Stimulated activated CD8-positive, alpha-beta memory T cell treated with anti-CD3 and anti-CD28 coated beads, Interleukin-7, amount 100 ng/mL, for 24 hours (primary cell): ENCODE results near the gene EPB41L2.

Experiments used
- DNase-seq: peaks from one replicate; pipeline ENCODE4 v3.0.0-alpha.2; 2020; ENCODE audit warnings: low read depth

EPB41L2 gene

DNA sequence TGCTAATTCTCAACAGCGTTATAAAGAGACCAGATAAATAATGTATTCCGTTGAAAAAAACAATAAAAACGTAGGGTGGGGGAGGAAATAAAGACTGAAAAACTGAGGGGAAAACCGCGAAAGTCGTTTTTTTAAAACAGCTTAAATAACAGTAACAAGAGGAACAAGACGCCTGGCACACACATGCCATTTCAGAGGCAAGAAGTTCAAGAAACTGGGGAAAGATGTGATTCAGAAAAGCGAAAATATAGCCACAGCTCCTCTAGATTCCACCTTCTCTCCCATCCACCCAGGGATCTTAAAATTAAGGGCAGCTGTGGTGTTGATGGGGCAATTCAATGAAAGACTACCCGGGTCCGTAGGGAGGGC lies 1.3 kb downstream of the EPB41L2 start:
- DNase-seq = no peak

DNA sequence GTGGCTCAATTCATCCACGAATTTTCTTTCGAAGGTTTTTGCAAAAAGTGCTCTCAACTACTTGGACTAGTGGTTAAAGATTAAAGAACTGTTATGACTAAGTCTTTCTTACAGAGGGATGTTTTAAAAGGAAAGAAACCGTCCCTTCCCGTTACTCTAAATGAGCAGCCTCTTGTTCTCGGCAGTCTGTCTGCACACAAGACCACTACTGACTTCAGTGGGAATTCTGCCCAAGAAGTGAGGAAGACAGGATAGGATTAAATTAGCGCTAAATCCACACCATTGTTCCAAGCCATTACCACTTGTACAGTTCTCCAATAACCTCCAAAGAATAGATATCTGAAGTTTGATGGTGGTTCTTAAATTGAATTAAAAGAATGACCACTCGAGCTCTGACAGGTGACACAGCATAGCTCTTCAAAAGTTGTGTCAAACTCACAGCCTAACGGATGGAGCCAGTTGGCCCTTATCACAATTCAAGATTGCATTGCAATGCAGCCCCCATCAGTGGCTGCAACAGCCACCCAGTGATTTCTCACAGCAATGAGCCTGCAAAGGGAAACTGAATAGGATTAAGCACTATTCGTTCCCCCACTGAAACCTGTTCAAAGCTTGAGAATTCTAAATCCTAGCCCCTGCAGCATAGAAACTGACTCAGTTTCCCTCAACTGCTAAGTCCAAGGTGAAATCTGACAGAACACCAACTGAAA lies 1.8 kb downstream of the EPB41L2 start:
- no peak for DNase-seq

DNA sequence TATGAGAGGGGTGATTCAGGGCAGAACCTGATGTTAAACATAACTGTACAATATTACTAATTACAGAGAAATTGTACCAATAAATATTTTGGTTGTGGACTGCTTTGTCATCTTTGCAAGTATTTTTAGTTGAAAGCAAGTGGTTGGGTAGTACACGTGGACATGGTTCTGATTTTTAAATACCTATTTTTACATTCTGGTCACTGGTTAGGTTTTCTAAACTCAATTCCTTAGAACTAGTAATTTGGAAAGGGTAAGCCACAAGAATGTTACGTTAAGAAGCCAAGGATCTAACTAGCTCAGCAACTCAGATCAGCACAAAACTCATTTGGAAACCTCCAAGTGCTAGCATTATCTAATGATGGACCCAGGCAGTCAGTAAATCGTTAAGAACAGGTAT lies 2.7 kb downstream of the EPB41L2 start:
- DNase-seq = no peak

DNA sequence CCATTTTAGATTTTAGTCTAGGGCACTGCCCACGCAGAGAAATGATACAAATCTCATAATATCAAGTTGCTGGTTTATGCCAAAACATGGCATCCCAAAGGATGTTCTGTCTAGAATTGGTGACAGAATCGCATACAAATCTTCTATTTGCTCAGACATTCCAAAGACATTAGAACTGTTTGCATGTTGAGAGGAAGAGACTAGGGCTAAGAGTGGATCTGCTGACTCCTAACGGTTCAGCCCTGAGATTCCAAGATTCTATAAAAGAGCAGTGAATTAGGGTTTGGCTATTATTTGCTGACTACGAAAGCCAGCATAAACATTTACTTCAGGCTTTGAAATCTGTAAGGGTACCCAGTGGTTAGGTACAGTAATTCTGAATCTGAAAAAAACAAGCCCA lies 3.6 kb downstream of the EPB41L2 start:
- DNase-seq = no peak

DNA sequence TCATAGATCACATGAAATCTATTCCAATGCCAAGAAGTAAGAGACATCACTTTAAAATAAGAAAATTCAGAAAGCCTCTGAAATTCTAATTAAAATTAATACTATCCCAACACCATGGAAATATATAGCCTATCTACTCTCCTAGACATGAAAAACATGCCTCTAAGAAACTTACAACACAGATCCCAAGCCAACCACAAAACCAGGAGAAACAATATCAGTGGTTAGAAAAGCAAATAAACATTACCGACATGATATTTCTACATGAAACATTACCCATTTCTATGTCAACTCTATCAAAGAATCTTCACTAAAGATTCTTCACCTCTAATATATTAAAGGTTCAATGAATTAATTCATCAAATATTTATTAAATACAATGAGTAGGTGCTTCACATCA lies 4.8 kb downstream of the EPB41L2 start:
- DNase-seq = no peak

DNA sequence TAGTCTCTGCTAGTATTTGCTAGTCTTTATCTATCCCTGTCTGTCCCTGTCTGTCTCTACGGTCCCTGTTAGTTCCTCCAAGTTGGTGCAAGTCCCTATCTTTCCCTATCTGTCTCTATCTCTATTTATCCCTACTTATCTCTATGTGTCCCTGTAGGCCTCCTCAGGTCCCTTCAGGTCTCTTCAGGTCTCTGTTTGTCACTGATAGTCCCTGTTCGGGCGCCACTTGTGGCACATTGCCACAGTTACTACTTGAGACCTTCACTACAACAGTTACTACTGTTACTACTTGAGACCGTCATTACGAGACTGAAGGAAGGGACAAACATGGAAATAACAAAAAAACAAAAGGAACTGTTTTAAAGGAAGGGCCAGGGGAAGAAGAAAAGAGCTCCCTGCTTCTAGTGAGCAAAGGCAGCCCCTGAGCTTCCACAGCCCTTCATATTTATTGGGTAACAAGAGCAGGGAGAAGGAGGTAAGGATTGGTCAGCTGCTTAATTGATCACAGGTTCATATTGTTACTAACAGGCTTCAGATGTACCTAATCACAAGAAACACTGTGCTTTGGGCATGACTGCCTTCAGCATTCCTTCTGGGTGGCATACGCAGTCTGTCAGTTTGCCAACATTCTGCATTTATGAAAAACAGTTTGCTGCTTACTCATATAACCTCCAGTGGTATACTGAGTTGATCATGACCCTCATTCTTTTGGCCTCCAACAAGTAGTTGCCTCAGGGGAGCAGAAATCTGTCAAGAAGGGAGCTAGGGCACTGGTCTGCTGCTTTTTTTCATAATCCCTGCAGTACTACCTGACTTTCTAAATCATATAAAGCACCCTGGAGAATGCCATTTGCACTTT lies 8.4 kb downstream of the EPB41L2 start:
- no peak for DNase-seq

DNA sequence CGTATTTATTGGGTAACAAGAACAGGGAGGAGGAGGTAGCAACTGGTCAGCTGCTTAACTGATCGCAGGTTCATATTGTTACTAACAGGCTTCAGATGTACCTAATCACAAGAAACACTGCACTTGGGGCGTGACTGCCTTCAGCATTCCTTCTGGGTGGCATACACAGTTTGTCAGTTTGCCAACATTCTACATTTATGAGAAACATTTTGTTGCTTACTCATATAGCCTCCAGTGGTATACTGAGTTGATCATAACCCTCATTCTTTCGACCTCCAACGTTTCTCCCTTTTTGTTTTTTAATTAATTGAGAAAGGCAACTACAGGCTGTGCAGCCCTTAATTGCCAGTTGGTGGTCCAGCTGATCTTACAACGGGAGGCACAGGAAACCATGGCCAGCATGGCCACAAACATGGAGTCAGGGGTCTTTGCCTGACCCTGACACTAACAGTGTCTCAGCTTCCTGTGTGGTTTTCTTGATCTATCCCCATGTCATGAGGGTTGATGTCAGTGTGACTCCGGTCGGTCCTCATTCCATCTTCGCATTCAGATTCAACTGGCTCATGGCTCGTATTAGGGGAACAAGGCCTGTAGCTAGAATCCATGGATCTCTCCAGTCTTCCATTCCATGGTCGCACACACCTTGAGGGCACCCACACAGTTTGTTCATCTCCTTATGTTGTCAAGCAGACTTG lies 9.4 kb downstream of the EPB41L2 start:
- DNase-seq = no peak

DNA sequence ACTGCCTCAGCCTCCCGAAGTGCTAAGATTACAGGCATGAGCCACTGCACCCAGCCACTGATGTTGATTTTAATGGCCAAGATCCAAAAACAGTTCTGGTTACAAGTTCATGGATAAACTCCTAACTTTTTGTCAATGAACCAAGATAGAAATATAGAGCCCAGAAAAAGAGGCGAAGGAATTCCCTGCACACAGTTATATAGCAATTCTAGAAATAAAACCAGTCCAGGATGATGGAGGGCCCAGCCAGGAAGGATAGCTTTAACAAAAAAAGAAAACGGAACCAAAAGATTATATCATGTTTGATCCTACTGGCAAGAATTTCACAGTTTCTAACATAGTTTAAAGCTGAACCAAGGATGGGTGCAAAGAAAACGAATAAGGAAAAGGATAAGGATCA lies 10.9 kb downstream of the EPB41L2 start:
- DNase-seq = no peak

DNA sequence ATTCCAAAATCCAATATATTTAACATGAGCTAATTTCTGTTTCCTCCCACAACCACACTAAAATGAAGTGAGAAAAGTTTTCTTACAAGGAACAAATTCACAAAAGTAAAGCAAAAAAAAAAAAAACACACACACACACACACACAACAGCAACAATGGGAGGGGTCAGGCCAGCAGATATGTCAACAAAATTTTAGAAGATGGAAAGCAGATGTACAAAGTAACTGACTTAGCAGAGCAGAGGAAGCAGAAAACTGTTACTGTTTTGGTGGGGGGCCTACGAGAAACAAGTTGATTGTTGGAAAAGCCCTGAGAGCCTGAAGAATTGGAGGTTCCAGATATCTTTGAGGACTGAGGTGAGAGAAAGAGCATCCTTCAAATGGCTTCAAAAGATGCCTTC lies 11.7 kb downstream of the EPB41L2 start:
- DNase-seq = no peak

DNA sequence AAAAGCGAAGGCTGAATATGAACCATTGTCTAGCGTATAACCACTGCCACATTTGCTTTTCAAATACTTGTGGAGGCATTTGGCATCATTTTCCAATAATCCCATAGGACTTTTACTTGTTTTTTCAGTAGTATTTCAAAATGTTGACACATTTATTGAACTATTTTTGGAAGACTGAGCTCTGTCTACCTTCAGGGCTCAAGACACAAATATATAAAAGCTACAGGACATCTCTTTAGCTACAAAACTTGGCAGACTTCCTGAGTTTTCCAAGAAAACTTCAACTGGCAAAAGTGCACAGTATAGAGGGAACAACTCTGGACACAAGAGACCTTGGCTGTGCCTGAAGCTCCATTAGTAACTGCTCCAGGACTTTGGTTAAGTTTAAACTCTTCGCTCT lies 13.4 kb downstream of the EPB41L2 start:
- DNase-seq = no peak

DNA sequence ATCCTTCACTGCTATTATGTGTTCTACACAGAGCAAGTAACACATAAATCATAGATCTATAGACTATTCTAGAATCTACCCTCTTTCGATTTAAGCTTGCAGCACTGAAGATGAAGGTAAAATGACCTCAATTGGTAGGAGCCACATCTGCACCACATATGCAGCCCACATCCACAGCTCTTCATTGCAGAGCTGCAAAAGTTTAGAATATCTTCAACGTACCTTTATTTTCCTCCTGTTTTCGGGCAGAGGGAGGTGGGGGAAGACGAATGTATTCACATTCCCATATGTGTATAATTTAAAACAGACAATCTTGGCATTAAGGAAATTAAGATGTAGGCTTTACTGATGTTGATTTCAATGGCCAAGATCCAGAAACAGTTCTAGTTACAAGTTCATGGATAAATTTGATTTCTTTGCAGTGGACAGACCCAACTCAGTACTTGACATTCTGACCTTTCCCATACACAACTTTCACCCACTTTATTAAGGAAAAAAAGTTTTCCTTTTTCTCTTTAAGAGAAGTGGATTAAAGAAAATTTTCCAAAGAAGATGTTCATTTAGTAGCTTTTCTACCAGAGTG lies 14.0 kb downstream of the EPB41L2 start:
- DNase-seq = no peak

DNA sequence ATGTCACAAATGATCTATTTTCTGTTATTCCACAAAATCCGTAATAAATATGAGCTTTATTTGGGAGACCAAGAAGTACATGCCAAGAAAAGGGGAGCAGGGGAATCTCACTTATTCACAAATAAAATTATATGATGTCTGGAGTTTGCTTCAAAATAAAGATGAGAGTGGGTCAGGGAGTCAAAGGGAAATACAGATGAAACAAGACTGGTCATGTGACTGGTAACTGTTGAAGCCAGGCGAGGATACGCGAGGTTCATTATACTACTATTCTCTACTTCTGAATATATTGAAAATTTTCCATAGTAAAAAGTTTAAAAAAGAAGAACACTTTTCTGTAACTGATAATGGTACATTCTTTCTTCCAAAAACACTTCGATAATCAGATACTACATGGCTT lies 14.6 kb downstream of the EPB41L2 start:
- DNase-seq = no peak

DNA sequence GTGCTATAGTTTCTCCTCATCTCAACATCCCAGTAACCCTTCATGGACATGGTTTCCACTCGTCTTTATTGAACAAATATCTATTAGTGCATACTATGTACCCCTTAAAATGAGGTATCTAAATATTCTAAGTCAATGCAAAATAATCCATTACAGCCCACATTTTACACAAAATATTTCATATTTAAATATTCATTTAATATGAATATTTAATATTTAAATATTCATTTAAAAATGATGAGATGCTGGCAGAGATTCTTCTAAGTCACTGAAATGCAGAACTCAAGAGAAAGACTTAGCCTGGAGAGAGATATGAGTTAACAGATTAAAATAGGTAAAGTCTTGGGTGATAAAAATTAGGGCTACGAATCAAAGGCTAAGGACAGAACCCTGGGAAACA lies 17.9 kb downstream of the EPB41L2 start:
- DNase-seq = no peak

DNA sequence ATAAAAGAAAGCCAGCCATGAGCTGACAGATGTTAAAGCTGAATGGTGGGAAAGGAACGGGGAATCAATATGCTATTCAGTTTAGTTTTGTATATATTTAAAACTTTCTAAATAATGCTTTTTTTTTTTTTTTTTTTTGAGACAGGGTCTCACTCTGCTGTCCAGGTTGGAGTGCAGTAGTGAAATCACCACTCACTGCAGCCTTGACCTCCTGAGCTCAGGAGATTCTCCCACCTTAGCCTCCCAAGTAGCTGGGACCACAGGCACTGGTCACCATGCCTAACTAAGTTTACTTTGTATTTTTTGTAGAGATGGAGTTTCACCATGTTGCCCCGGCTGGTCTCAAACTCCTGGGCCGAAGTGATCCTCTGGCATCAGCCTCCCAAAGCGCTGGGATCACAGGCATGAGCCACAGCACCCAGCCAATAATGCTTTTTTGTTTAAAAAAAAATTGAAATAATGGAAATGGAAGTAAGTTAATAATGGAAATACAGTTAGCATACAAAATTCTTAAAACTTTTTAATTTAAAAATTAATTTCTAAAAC lies 19.1 kb downstream of the EPB41L2 start:
- DNase-seq = no peak

DNA sequence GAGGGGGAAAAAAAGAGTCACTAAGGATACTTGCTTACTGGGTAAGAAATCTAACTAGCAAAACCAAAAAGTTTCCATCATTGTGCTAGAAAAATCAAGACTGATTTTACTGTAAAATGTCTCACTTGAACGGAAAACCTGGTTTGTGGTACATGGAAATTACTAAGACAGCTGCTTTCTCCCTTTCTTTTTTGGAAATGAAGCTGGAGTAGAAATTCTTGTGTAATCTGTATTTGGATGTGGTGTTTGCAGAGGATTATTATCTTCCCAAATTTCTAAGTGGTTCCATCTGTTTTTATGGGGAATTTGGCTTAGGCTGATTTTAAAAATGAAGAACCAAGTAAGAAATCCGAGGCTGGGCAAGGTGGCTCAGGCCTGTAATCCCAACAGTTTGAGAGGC lies 20.4 kb downstream of the EPB41L2 start:
- no peak for DNase-seq

DNA sequence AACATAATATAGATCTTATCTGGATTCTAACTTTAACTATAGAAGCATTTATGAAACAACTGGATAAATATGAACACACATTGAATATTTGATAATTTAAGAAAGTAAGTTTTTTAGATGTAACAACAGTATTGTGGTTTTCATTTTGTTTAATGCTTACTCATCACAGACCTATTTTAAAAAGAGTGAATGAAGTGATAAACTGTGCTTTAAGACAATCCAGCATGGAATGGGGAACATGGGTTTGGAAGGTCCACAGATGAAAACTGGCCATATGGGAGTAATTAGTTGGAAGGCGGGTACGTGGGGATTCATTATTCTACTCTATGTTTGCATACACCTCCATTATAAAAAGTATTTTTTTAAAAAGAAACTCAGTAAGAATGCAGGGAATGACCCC lies 21.2 kb downstream of the EPB41L2 start:
- DNase-seq = no peak

DNA sequence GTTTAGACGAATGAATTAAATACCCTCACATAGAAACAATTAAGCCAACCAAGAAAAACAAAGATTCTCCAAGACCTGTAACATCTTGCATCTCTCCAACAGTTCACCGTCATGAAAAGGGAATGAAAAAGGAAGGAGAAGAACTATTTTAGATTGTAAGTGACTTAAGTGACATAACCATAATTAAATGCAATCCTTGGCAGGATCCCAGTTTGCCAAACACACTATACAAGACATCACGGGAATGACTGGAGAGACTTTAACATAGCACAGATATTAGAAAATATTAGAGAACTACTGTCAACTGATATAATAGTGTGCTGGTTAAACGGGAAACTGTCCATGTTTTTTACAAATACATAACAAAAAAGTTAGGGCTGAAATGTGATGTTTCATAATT lies 22.2 kb downstream of the EPB41L2 start:
- DNase-seq = no peak

DNA sequence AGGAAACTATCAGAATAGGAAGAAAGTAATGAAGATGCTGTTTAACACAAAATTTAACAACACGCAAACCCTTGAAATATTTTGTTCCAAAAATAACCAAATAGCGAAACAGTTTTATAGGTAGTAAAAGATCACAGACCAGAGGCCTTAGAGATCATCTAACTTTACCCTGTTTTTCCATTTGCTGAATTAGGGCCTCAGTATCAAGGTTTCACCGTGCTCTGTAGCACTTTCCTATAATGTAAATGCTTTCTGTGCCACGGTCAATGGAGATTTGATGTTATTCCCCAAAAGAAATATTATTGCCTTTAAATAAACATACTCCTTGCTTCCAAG lies 23.7 kb downstream of the EPB41L2 start:
- no peak for DNase-seq

DNA sequence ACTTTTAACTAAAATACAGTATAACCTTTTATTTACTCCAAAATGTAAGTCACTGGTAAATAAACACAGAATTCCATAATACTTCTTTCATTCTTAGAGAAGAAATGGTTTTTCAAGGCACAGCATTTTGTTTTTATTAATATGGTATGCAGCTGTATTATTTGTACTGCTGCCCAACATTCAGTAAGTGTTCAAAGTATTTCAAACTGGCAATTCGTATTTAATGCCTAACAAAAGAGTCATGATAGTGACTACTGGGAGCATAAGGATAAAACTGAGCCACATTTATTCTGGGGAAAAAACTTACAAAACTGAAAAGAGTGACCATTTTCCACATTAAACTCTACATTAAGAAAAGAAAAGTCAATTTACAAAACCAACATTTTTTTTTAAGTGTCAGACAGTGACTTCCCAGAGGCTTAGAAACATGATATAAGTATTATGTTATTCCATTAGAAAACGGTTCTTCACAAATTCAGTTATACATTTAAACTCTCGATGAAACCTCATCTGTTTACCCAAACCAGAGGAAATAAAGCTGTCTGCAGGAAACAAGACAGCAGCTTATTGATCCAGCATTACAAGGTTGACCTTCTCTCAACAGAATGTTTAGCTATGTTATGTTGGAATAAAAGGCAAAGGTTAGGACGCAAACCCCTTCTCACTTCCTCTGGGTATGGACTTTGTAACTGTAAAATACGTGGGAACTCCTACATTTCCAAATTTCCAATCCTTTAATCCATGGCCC lies 24.3 kb downstream of the EPB41L2 start:
- no peak for DNase-seq

DNA sequence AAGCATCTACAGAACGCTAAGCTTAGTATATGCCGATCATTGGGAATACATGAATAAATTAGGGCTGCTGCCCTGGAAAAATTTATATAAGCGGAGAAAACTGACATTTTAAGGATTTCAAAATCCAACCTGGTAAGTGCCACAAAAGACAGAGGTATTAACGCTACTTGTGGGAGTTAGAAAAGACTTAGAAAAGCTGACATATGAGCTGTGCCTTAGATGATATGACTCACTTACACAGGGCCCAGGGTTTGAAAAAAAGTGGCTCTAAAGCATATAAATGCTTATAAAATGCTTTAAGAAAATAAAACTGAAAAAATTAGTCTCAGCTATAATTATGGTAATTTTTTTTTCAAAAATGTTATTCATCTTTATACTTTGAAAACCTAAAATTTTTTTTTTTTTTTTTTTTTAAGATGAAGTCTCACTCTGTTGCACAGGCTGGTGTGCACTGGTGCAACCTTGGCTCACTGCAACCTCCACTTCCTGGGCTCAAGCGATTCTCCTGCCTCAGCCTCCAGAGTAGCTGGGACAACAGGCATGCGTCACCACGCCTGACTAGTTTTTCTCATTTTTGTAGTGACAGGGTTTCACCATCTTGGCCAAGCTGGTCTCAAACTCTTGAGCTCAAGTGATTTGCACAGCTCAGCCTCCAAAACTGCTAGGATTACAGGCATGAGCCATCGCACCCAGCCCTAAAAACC lies 25.7 kb downstream of the EPB41L2 start:
- DNase-seq = no peak

DNA sequence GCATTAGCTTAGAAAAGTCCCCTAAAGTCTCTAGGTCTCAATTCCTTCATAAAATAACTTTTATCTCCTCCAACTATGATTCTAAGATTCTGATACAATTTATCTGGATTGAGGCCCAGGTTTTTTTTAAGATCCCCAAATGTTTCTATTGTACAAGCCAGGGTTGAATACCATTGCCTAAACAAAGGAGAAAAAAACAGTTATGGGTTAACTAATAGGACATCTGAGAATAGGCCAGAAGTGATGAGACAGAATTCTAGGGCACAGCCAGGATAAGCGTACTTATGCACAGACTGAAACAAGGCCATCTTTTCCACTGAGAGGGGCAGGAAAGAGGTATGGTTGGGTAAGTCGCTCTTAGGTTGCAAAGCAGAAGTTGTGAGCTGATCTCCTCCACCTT lies 26.4 kb downstream of the EPB41L2 start:
- no peak for DNase-seq
